ENCODE results near the gene NOX5. TPM values are rescaled to one million over a fixed set of nuclear protein-coding genes. Genes with fewer than 3 reads are reported as not detected.

The NOX5 gene
- total and polyA plus RNA-seq, 2 donors (not counting 1 experiment from before 2014, with no cell fraction given) = 0.25 to 0.33 TPM

DNA sequence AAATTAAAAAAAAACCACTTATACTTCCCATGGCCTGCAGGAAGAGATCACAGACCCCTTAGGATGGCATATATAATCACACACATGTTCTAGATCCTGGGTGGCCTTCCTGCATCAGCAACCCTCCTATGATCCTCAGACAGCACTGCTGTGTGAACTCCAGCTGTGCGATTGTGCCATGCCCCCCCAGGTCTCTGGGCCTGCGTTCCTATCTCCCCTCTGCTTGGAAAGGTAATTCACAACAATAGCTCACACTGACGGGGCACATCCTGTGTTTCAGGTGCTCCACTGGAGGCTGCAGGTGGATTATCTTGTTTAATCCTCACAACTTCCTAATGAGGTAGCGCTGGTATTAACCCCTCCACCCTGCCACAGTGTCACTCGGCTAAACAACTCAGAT, 74.8 kb downstream of the NOX5 start:
- peaks cover 34% of the 10 kb centered on the region for H3K27me3 ChIP-seq (ENCODE audit: control insufficient read depth, insufficient read depth, low read length)
- H3K9ac ChIP-seq (ENCODE audit: insufficient read depth, low read length) = no peak overlapping the region
- no peak overlapping the region for H3K4me2 ChIP-seq (ENCODE audit: extremely low read depth, insufficient read depth, low read length)
- H3K79me2 ChIP-seq (ENCODE audit: control insufficient read depth, insufficient read depth, low read length) = no peaks in the 10 kb centered on the region
- H3K4me3 ChIP-seq (replicated peaks in 1 of 4; ENCODE audit: control extremely low read depth in 1 of 4, insufficient read depth in 1 of 4, low read depth in 3 of 4, low read length in 4 of 4) = no peak overlapping the region
- no peaks in the 10 kb centered on the region for H3K9me3 ChIP-seq (ENCODE audit: control insufficient read depth, insufficient read depth, low read depth, low read length)
- no peak for DNase-seq (ENCODE audit: low read depth in 2 of 2)
- TF ChIP-seq, protein P1, sequence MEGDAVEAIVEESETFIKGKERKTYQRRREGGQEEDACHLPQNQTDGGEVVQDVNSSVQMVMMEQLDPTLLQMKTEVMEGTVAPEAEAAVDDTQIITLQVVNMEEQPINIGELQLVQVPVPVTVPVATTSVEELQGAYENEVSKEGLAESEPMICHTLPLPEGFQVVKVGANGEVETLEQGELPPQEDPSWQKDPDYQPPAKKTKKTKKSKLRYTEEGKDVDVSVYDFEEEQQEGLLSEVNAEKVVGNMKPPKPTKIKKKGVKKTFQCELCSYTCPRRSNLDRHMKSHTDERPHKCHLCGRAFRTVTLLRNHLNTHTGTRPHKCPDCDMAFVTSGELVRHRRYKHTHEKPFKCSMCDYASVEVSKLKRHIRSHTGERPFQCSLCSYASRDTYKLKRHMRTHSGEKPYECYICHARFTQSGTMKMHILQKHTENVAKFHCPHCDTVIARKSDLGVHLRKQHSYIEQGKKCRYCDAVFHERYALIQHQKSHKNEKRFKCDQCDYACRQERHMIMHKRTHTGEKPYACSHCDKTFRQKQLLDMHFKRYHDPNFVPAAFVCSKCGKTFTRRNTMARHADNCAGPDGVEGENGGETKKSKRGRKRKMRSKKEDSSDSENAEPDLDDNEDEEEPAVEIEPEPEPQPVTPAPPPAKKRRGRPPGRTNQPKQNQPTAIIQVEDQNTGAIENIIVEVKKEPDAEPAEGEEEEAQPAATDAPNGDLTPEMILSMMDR (conservative IDR thresholded peaks at IDR 0.05 in 1 of 2, IDR thresholded peaks at IDR 0.05 in 1 of 2; ENCODE audit: low read depth in 1 of 2, low read length in 2 of 2) = no peak
- no peak for TF ChIP-seq EZH2 (IDR thresholded peaks at IDR 0.05; ENCODE audit: low read length, missing control alignments)
- no peak overlapping the region for H2AFZ ChIP-seq (ENCODE audit: low read length)
- H3K36me3 ChIP-seq (ENCODE audit: control insufficient read depth, insufficient read depth, low read length) = no peaks in the 10 kb centered on the region
- no peaks in the 10 kb centered on the region for H4K20me1 ChIP-seq (ENCODE audit: control insufficient read depth, extremely low read depth, insufficient read depth, low read length)
- no peaks in the 10 kb centered on the region for H3K4me1 ChIP-seq (ENCODE audit: control insufficient read depth, extremely low read depth, insufficient read depth, low read length)
- H3K27ac ChIP-seq (ENCODE audit: insufficient read depth, low read length) = no peak overlapping the region

DNA sequence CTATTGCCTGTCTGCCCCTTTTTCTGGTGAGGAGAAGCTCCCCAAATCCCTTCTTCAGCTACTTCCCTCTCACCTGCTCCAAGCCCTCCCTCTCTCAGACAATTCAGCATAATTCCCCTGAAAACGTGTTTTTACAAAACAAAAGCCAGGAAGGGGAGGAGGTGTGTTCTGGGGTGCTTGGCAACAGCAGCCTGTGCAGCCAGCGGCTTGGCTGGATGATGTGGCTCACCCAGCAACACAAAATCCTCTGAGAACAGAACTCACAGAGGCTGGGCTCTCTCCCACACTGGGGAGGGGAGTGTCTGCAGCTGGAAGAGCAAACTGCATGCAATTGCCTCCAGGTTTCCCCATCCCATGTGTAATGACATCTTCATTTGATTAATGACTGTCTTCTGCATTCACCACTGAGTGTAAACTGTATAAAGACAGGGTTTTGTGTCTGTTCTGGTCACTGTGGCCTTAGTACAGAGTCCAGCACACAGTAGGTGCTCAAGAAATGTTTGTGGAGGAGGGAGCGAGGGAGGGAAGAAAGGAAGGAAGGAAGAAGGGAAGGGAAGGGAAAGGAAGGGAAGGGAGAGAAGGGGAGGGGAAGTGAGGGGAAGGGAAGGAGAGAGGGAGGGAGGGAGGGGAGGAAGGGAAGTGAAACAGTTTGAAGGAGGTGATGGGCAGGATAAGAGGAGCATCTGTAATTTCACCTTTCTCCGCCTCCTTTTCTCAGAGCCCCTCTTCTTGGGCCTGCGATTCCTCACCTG, 75.9 kb downstream of the NOX5 start:
- no peak overlapping the region for H3K4me3 ChIP-seq (replicated peaks in 1 of 4; ENCODE audit: control extremely low read depth in 1 of 4, insufficient read depth in 1 of 4, low read depth in 3 of 4, low read length in 4 of 4)
- H3K36me3 ChIP-seq (ENCODE audit: control insufficient read depth, insufficient read depth, low read length) = no peaks in the 10 kb centered on the region
- no peak overlapping the region for H2AFZ ChIP-seq (ENCODE audit: low read length)
- no peaks in the 10 kb centered on the region for H3K9me3 ChIP-seq (ENCODE audit: control insufficient read depth, insufficient read depth, low read depth, low read length)
- peak; percentile 58 to 64 for DNase-seq (ENCODE audit: low read depth in 2 of 2)
- TF ChIP-seq EZH2 (IDR thresholded peaks at IDR 0.05; ENCODE audit: low read length, missing control alignments) = no peak
- TF ChIP-seq, protein P1 (conservative IDR thresholded peaks at IDR 0.05 in 1 of 2, IDR thresholded peaks at IDR 0.05 in 1 of 2; ENCODE audit: low read depth in 1 of 2, low read length in 2 of 2) = no peak
- no peak overlapping the region for H3K4me2 ChIP-seq (ENCODE audit: extremely low read depth, insufficient read depth, low read length)
- no peaks in the 10 kb centered on the region for H4K20me1 ChIP-seq (ENCODE audit: control insufficient read depth, extremely low read depth, insufficient read depth, low read length)
- no peak overlapping the region for H3K27ac ChIP-seq (ENCODE audit: insufficient read depth, low read length)
- H3K79me2 ChIP-seq (ENCODE audit: control insufficient read depth, insufficient read depth, low read length) = no peaks in the 10 kb centered on the region
- peaks cover 32% of the 10 kb centered on the region for H3K27me3 ChIP-seq (ENCODE audit: control insufficient read depth, insufficient read depth, low read length)
- H3K9ac ChIP-seq (ENCODE audit: insufficient read depth, low read length) = no peak overlapping the region
- H3K4me1 ChIP-seq (ENCODE audit: control insufficient read depth, extremely low read depth, insufficient read depth, low read length) = no peaks in the 10 kb centered on the region

DNA sequence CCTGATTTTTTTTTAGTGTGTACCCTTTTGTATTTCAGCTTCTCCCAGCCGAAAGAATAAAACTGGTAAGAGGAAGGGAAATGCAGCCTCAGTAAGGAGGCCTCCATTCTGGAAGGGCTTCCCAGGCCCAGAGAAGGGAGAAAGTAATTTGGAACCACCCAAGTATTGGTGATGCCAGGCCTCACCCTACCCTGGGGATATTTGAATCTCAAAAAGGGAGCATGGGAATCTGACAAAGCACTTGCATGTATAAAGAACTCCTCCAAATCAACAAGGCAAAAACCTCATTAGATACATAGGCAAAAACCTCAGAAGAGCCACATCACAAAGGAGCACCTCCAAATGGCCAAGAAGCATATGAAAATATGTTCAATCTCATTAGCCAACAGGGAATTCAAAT, 77.2 kb downstream of the NOX5 start:
- no peak overlapping the region for H3K4me3 ChIP-seq (replicated peaks in 1 of 4; ENCODE audit: control extremely low read depth in 1 of 4, insufficient read depth in 1 of 4, low read depth in 3 of 4, low read length in 4 of 4)
- no peaks in the 10 kb centered on the region for H3K79me2 ChIP-seq (ENCODE audit: control insufficient read depth, insufficient read depth, low read length)
- no peak overlapping the region for H3K9ac ChIP-seq (ENCODE audit: insufficient read depth, low read length)
- H2AFZ ChIP-seq (ENCODE audit: low read length) = no peak overlapping the region
- TF ChIP-seq, protein P1 (conservative IDR thresholded peaks at IDR 0.05 in 1 of 2, IDR thresholded peaks at IDR 0.05 in 1 of 2; ENCODE audit: low read depth in 1 of 2, low read length in 2 of 2) = no peak
- no peak for TF ChIP-seq EZH2 (IDR thresholded peaks at IDR 0.05; ENCODE audit: low read length, missing control alignments)
- DNase-seq (ENCODE audit: low read depth in 2 of 2) = no peak
- no peaks in the 10 kb centered on the region for H3K9me3 ChIP-seq (ENCODE audit: control insufficient read depth, insufficient read depth, low read depth, low read length)
- H3K4me1 ChIP-seq (ENCODE audit: control insufficient read depth, extremely low read depth, insufficient read depth, low read length) = no peaks in the 10 kb centered on the region
- no peaks in the 10 kb centered on the region for H4K20me1 ChIP-seq (ENCODE audit: control insufficient read depth, extremely low read depth, insufficient read depth, low read length)
- H3K4me2 ChIP-seq (ENCODE audit: extremely low read depth, insufficient read depth, low read length) = no peak overlapping the region
- H3K36me3 ChIP-seq (ENCODE audit: control insufficient read depth, insufficient read depth, low read length) = no peaks in the 10 kb centered on the region
- peaks cover 32% of the 10 kb centered on the region for H3K27me3 ChIP-seq (ENCODE audit: control insufficient read depth, insufficient read depth, low read length)
- no peak overlapping the region for H3K27ac ChIP-seq (ENCODE audit: insufficient read depth, low read length)
